ENCODE results near the gene FAM131C. TPM values are rescaled to one million over a fixed set of nuclear protein-coding genes. Genes with fewer than 3 reads are reported as not detected.
"Not testable (repeated sequence)": the region's sequence is repeated elsewhere in the genome, so short reads cannot be mapped to it uniquely, and the experiment has no call there.

Gene FAM131C
- polyA plus RNA-seq, 1 donor from 2014 or later, result 0.97 TPM

DNA sequence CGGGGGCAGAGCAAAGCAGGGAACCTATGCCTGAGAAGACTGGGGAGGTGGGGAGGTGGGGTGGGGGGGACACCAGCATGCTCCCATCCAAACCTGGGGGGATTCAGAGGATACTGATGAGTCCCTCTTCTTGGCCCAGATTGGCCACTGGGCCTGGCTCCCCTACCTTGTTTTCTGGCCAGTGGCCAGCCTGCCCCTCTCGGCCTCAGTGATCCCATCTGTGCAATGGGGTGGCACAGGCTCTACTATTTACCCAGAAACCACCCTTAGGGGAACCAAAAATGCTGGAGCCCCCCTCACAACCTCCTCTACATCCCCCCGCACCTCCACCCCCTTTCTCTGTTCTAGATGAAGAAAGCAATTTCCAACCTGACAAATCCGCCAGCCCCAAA, 16.9 kb downstream of the FAM131C start:
- not testable (repeated sequence) for H3K4me2 ChIP-seq (ENCODE audit: low read length); H3K9me3 ChIP-seq (ENCODE audit: low read length); H4K20me1 ChIP-seq (ENCODE audit: insufficient read depth); H2AFZ ChIP-seq (ENCODE audit: low read depth, low read length); H3K27ac ChIP-seq (ENCODE audit: low read length); H3K9ac ChIP-seq (ENCODE audit: low read length); H3K4me3 ChIP-seq (ENCODE audit: low read length); H3K36me3 ChIP-seq (ENCODE audit: insufficient read depth, low read length); H3K9me2 ChIP-seq (ENCODE audit: insufficient read depth, low read length); H3K27me3 ChIP-seq (ENCODE audit: insufficient read depth, low read depth, low read length); H3F3A ChIP-seq (ENCODE audit: insufficient read depth, low read length, poor library complexity, severe bottlenecking); H3K79me2 ChIP-seq (replicated peaks; ENCODE audit: insufficient read depth, low read length)

DNA sequence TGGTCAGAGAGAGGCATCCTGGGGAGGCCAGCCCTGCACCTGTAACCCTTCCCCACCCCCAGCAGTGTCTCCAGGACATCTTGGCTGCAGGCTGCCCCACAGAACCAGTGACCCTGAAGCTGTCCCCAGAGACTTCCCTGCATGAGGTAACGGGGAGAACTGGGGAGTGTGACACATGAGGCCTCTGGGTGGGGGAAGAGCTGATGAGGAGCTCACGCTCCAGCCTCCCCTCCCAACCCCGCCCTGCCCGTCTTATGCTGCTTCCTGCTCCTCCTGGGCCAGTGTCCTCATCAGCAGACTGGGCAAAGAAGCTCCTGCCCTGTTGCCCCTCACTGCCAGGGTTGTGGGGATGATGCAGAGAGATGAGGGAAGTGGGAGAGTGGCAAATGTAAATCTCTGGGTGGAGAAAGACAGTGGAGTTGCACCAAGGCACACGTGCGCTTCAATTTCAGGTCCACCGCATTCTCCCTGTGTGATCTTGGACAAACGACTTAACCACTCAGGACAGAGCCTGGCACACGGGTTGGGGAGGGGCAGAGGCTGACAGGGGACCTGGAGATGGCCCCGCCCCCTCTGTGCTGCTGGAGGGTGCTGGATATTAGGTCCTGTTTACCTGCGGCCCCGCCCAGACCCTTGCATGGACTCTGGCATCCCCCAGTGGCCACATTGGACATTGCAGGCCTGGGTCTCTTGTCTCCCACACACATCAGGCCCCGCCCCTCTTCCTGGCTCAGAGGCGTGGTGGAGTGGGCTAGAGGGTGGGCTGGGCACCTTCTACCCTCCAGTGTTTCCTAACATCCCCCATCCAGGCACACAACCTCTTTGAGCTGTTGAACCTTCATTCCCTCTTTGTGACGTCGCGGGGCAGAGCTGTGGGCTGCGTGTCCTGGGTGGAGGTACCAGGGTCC, 17.6 kb downstream of the FAM131C start:
- Histone ChIP-seq H3K27me3 (ENCODE audit: insufficient read depth, low read depth, low read length) (no peaks in the 10 kb centered on the region), H2AFZ (ENCODE audit: low read depth, low read length) (no peak overlapping the region), H3F3A (ENCODE audit: insufficient read depth, low read length, poor library complexity, severe bottlenecking) (no peaks in the 10 kb centered on the region), H3K9me2 (ENCODE audit: insufficient read depth, low read length) (no peaks in the 10 kb centered on the region), H3K79me2 (replicated peaks; ENCODE audit: insufficient read depth, low read length) (no peaks in the 10 kb centered on the region), H4K20me1 (ENCODE audit: insufficient read depth) (no peaks in the 10 kb centered on the region), H3K4me2 (ENCODE audit: low read length) (no peak overlapping the region), H3K27ac (ENCODE audit: low read length) (no peak overlapping the region), H3K4me3 (ENCODE audit: low read length) (no peak overlapping the region), H3K9ac (ENCODE audit: low read length) (no peak overlapping the region), H3K36me3 (ENCODE audit: insufficient read depth, low read length) (no peaks in the 10 kb centered on the region), H3K9me3 (ENCODE audit: low read length) (no peaks in the 10 kb centered on the region)
- TF ChIP-seq RAD21 (conservative IDR thresholded peaks at IDR 0.05) (peak; percentile 93), SMC3 (conservative IDR thresholded peaks at IDR 0.05; ENCODE audit: poor library complexity) (peak; percentile 88), EP300 (conservative IDR thresholded peaks at IDR 0.05; ENCODE audit: poor library complexity, severe bottlenecking) (no peak), EZH2 (IDR thresholded peaks at IDR 0.05; ENCODE audit: borderline replicate concordance, insufficient read depth, low read length, poor library complexity, severe bottlenecking) (no peak)
- TF ChIP-seq, protein P1, sequence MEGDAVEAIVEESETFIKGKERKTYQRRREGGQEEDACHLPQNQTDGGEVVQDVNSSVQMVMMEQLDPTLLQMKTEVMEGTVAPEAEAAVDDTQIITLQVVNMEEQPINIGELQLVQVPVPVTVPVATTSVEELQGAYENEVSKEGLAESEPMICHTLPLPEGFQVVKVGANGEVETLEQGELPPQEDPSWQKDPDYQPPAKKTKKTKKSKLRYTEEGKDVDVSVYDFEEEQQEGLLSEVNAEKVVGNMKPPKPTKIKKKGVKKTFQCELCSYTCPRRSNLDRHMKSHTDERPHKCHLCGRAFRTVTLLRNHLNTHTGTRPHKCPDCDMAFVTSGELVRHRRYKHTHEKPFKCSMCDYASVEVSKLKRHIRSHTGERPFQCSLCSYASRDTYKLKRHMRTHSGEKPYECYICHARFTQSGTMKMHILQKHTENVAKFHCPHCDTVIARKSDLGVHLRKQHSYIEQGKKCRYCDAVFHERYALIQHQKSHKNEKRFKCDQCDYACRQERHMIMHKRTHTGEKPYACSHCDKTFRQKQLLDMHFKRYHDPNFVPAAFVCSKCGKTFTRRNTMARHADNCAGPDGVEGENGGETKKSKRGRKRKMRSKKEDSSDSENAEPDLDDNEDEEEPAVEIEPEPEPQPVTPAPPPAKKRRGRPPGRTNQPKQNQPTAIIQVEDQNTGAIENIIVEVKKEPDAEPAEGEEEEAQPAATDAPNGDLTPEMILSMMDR (IDR thresholded peaks at IDR 0.05; ENCODE audit: poor library complexity, severe bottlenecking), result peak; percentile 96

DNA sequence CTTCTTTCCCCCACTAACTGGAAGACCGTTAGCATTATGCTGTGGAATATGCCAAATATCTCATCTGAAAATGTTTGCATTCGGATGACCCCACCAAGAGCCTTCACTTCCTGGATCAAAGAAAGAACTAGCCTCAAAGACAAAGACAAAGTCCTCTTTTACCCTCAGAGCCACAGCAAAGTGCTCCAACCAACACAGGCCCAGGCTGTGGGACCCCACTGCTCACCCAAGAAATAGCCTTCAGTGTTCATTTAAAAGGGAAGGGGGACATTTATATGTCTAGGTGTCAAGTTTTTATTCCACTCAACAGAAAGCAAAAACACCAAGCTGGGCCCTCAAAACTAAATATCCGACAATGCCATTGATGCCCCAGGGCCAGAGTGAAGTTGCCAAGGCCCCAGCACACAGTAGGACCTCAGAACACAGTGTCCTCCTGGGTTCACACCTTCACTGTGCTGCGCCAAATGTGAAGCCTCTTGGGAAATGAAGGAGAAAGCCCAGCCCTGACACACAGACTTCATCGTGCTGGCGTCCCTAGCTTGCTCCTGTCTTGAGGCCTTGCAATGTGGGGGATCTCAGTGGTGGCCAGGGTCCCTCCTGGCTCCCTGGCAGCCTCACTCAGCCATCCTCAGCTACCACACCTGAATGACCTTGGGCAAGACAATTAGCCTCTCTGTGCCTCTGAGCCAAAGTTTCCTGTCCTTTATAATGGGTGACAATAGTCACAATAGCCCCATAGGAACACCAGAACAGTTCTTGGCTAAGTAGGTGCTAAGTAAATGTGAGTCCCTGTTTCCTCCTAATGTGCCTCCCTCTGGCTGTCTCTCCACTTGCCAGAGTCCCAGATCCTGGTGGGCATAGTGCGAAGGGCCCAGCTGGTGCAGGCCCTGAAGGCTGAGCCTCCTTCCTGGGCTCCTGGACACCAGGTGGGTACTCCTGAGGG, 18.6 kb downstream of the FAM131C start:
- H3K27ac ChIP-seq (ENCODE audit: low read length), result no peak overlapping the region
- no peak for TF ChIP-seq POLR2AphosphoS5 (IDR thresholded peaks at IDR 0.05)
- no peak for TF ChIP-seq TAF1 (IDR thresholded peaks at IDR 0.05; ENCODE audit: low read depth)
- TF ChIP-seq MXI1 (conservative IDR thresholded peaks at IDR 0.05; ENCODE audit: poor library complexity, severe bottlenecking), result no peak
- TF ChIP-seq RAD21 (conservative IDR thresholded peaks at IDR 0.05), result no peak
- no peak for TF ChIP-seq EP300 (conservative IDR thresholded peaks at IDR 0.05; ENCODE audit: poor library complexity, severe bottlenecking)
- TF ChIP-seq, protein P1 (IDR thresholded peaks at IDR 0.05; ENCODE audit: poor library complexity, severe bottlenecking), result no peak
- TF ChIP-seq SMC3 (conservative IDR thresholded peaks at IDR 0.05; ENCODE audit: poor library complexity), result no peak
- TF ChIP-seq EZH2 (IDR thresholded peaks at IDR 0.05; ENCODE audit: borderline replicate concordance, insufficient read depth, low read length, poor library complexity, severe bottlenecking), result no peak
- TF ChIP-seq, protein P2, sequence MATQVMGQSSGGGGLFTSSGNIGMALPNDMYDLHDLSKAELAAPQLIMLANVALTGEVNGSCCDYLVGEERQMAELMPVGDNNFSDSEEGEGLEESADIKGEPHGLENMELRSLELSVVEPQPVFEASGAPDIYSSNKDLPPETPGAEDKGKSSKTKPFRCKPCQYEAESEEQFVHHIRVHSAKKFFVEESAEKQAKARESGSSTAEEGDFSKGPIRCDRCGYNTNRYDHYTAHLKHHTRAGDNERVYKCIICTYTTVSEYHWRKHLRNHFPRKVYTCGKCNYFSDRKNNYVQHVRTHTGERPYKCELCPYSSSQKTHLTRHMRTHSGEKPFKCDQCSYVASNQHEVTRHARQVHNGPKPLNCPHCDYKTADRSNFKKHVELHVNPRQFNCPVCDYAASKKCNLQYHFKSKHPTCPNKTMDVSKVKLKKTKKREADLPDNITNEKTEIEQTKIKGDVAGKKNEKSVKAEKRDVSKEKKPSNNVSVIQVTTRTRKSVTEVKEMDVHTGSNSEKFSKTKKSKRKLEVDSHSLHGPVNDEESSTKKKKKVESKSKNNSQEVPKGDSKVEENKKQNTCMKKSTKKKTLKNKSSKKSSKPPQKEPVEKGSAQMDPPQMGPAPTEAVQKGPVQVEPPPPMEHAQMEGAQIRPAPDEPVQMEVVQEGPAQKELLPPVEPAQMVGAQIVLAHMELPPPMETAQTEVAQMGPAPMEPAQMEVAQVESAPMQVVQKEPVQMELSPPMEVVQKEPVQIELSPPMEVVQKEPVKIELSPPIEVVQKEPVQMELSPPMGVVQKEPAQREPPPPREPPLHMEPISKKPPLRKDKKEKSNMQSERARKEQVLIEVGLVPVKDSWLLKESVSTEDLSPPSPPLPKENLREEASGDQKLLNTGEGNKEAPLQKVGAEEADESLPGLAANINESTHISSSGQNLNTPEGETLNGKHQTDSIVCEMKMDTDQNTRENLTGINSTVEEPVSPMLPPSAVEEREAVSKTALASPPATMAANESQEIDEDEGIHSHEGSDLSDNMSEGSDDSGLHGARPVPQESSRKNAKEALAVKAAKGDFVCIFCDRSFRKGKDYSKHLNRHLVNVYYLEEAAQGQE (IDR thresholded peaks at IDR 0.05; ENCODE audit: borderline replicate concordance), result no peak

More for the DNA sequence above, 18.6 kb downstream of the FAM131C start:
- no peaks in the 10 kb centered on the region for H3K27me3 ChIP-seq (ENCODE audit: insufficient read depth, low read depth, low read length)
- no peak overlapping the region for H2AFZ ChIP-seq (ENCODE audit: low read depth, low read length)
- no peak overlapping the region for H3K4me2 ChIP-seq (ENCODE audit: low read length)
- no peaks in the 10 kb centered on the region for H4K20me1 ChIP-seq (ENCODE audit: insufficient read depth)
- no peaks in the 10 kb centered on the region for H3K36me3 ChIP-seq (ENCODE audit: insufficient read depth, low read length)
- no peaks in the 10 kb centered on the region for H3K9me3 ChIP-seq (ENCODE audit: low read length)
- H3K79me2 ChIP-seq (replicated peaks; ENCODE audit: insufficient read depth, low read length), result no peaks in the 10 kb centered on the region
- H3K9ac ChIP-seq (ENCODE audit: low read length), result no peak overlapping the region
- no peaks in the 10 kb centered on the region for H3K9me2 ChIP-seq (ENCODE audit: insufficient read depth, low read length)
- no peak overlapping the region for H3K4me3 ChIP-seq (ENCODE audit: low read length)
- H3F3A ChIP-seq (ENCODE audit: insufficient read depth, low read length, poor library complexity, severe bottlenecking), result no peaks in the 10 kb centered on the region

All from neural cell (in vitro differentiated cells).